ENCODE measurements around the gene MECR.
A peak's percentile ranks its signal among the peaks of the same experiment; 100 is the strongest.
"Not testable (repeated sequence)": the region's sequence is repeated elsewhere in the genome, so short reads cannot be mapped to it uniquely, and the experiment has no call there.

The MECR gene

GRCh38 chr1:29235955-29236711 lies 5.4 kb upstream of the MECR start, which contains the start of gene PTPRU:
Gene PTPRU, plus strand, starts transcription at chr1:29236522. Its CDS starts 123 bp downstream, at chr1:29236645.
- DNase-seq (ENCODE audit: low read depth) = no peak

GRCh38 chr1:29234881-29235280 lies 4.1 kb upstream of the MECR start:
- not testable (repeated sequence) for DNase-seq (ENCODE audit: low read depth)

- no peak for DNase-seq (ENCODE audit: low read depth)
These were observed 3.7 kb upstream of the MECR start for GRCh38 chr1:29234471-29234870.

- DNase-seq (ENCODE audit: low read depth) = no peak
These were observed 3.0 kb upstream of the MECR start for GRCh38 chr1:29233693-29234092.

GRCh38 chr1:29232387-29232786 lies 1.7 kb upstream of the MECR start:
- DNase-seq (ENCODE audit: low read depth) = no peak

- no peak for DNase-seq (ENCODE audit: low read depth)
These were observed 556 bp downstream of the MECR start for GRCh38 chr1:29230204-29230552.

GRCh38 chr1:29227511-29227910 lies 3.2 kb downstream of the MECR start:
- no peak for DNase-seq (ENCODE audit: low read depth)

GRCh38 chr1:29225361-29225760 lies 5.4 kb downstream of the MECR start:
- DNase-seq (ENCODE audit: low read depth) = no peak

- no peak for DNase-seq (ENCODE audit: low read depth)
These were observed 6.3 kb downstream of the MECR start for GRCh38 chr1:29224356-29224837.

GRCh38 chr1:29223521-29223920 lies 7.2 kb downstream of the MECR start:
- DNase-seq (ENCODE audit: low read depth) = no peak

- DNase-seq (ENCODE audit: low read depth) = no peak
These were observed 8.0 kb downstream of the MECR start for GRCh38 chr1:29222686-29223085.

- DNase-seq (ENCODE audit: low read depth) = not testable (repeated sequence)
These were observed 8.5 kb downstream of the MECR start for GRCh38 chr1:29222260-29222659.

GRCh38 chr1:29221296-29221695 lies 9.4 kb downstream of the MECR start:
- DNase-seq (ENCODE audit: low read depth) = no peak

GRCh38 chr1:29218223-29218622 lies 12.5 kb downstream of the MECR start:
- DNase-seq (ENCODE audit: low read depth) = no peak

- no peak for DNase-seq (ENCODE audit: low read depth)
These were observed 13.1 kb downstream of the MECR start for GRCh38 chr1:29217633-29218032.

- DNase-seq (ENCODE audit: low read depth) = no peak
These were observed 17.7 kb downstream of the MECR start for GRCh38 chr1:29213055-29213454.

- no peak for DNase-seq (ENCODE audit: low read depth)
These were observed 19.4 kb downstream of the MECR start for GRCh38 chr1:29211086-29212030.

GRCh38 chr1:29210278-29211085 lies 20.3 kb downstream of the MECR start:
- DNase-seq (ENCODE audit: low read depth) = no peak

GRCh38 chr1:29209173-29209572 lies 21.6 kb downstream of the MECR start:
- no peak for DNase-seq (ENCODE audit: low read depth)

- no peak for DNase-seq (ENCODE audit: low read depth)
These were observed 22.3 kb downstream of the MECR start for GRCh38 chr1:29208442-29208841.

GRCh38 chr1:29202584-29203340 lies 28.0 kb downstream of the MECR start:
- peak; percentile 97 for DNase-seq (ENCODE audit: low read depth)

All from stromal cell of bone marrow (primary cell).